H1 (cell line): ENCODE data around the gene JMJD8. TPM values are rescaled to one million over a fixed set of nuclear protein-coding genes. Genes with fewer than 3 reads are reported as not detected.

Experiments
- SP1 ChIP-seq: IDR thresholded peaks from 2 replicates; pipeline ENCODE4 v1.6.1; 2011; ENCODE audit warnings: low read depth, low read length
- TEAD4 ChIP-seq: IDR thresholded peaks from 2 replicates; pipeline ENCODE4 v1.6.1; 2012; ENCODE audit warnings: low read depth, low read length, inconsistent platforms, mixed read lengths
- polyA plus RNA-seq, 7 experiments: library from polyadenylated mRNA; depleted of rRNA in 3 of 7; stranded (reverse) in 5 of 7; unstranded in 2 of 7; fragments of >200 nt in 5 of 7; fragments of 200-250 nt in 2 of 7; gene quantifications; 1 replicate in 5 of 7; 2 replicates in 1 of 7; 4 replicates in 1 of 7; pipeline versions ENCODE4 v1.2.1 to v1.2.3, GENCODE V29; 2011 to 2013; ENCODE audit warnings: missing spikeins in 2 of 7, mixed read lengths in 2 of 7
- total RNA-seq: library from RNA; stranded (reverse); fragmentation: NEBNext Ultra II Directional; extraction: Animal tissue kit (Norgen Biotek cat#: 25700); gene quantifications from 2 replicates; pipeline ENCODE4 v1.2.1, GENCODE V29; 2021

JMJD8 gene
- total and polyA plus RNA-seq, 2 of the 8 experiments (the other 6 are each of a cell fraction or from before 2014, with no cell fraction given): 46.4 to 87.4 TPM

DNA sequence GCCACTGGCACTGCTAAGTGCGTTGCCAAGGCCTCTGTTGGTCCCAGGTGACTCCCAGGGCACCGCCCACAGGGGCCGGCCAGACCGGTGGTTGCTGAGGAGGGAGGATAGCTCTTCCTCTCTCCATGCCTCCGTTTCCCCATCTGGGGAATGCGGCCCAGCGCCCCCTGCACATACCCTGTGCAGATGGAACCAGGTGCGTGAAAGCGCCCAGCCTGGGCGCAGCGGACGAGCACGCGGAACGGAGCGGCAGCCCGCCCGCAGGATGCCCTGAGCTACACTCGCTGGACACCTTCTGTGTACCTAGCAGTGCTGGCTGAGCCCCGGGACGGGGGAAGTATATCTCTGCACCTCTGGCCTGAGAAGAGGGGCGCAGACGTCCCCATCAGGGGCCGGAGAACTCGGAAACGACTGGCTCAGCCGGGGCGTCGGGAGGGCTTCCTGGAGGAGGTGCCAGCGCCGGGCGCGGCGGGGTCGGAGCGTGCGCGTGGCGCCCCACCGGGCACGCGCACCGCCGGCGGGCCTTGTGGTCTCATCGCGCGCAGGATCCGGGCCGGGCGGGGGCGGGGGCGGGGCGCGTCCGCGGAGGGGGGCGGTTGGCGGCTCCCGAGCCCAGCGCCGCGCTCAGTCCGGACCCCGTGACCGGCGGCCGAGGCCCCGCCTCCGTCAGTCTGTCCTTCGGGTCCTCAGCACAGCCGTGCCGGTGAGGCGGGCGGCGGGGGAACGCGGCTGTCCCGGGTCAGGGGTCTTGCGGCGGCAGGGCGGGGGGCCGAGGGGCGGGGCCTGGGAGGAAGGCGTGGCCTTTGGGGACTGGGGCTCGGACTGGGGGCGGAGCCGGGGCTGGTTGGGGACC is 42.5 kb upstream of the JMJD8 start, which contains the start of the genes CCDC78 and HAGHL (continued):
- peak; percentile 7; the same call in 1 of the 2 replicates for TF ChIP-seq TEAD4
- no peak for TF ChIP-seq SP1
